Type B pancreatic cell (in vitro differentiated cells): ENCODE measurements around the gene AATK. TPM values are rescaled to one million over a fixed set of nuclear protein-coding genes. Genes with fewer than 3 reads are reported as not detected.
A peak's percentile ranks its signal among the peaks of the same experiment; 100 is the strongest.

Experiments
- DNase-seq: peaks from one replicate; pipeline ENCODE4 v3.0.0; 2021; ENCODE audit warnings: mixed read lengths; ENCODE audit not compliant: unreplicated experiment; ENCODE audit errors: extremely low spot score
- H3K27ac Mint-ChIP-seq: 2 replicates; pipeline ENCODE4 v1.8.0; 2021; ENCODE audit warnings: mild to moderate bottlenecking, mixed read lengths
- H3K27me3 Mint-ChIP-seq: 2 replicates; pipeline ENCODE4 v1.8.0; 2021; ENCODE audit warnings: mixed read lengths
- H3K36me3 Mint-ChIP-seq: 2 replicates; pipeline ENCODE4 v1.8.0; 2021; ENCODE audit warnings: mixed read lengths
- H3K4me1 Mint-ChIP-seq: one replicate; pipeline ENCODE4 v1.8.0; 2021; ENCODE audit warnings: mixed read lengths; ENCODE audit not compliant: unreplicated experiment
- H3K4me3 Mint-ChIP-seq: 2 replicates; pipeline ENCODE4 v1.8.0; 2021; ENCODE audit warnings: mild to moderate bottlenecking, mixed read lengths
- H3K9me3 Mint-ChIP-seq: 2 replicates; pipeline ENCODE4 v1.8.0; 2021; ENCODE audit warnings: mixed read lengths
- CTCF ChIP-seq: fragments of 200-600 bp; sonication (generic); conservative IDR thresholded peaks from 2 replicates; pipeline ENCODE4 v1.5.0; 2021; ENCODE audit warnings: antibody characterized with exemption, mild to moderate bottlenecking
- total RNA-seq: library from RNA; stranded (reverse); gene quantifications from 2 replicates; pipeline ENCODE4 v1.2.1, GENCODE V29; 2021; ENCODE audit warnings: low replicate concordance

The AATK gene
- total RNA-seq, 1 donor from 2014 or later: 6.4 TPM

- no peaks in the 10 kb centered on the region for H3K27me3 Mint-ChIP-seq
- TF ChIP-seq CTCF: no peak
- H3K4me1 Mint-ChIP-seq: peaks cover 8% of the 10 kb centered on the region
- DNase-seq: no peak
- H3K36me3 Mint-ChIP-seq: no peaks in the 10 kb centered on the region
- no peak overlapping the region for H3K4me3 Mint-ChIP-seq
- no peaks in the 10 kb centered on the region for H3K9me3 Mint-ChIP-seq
- no peak overlapping the region for H3K27ac Mint-ChIP-seq
These were observed 79.1 kb downstream of the AATK start for GRCh38 chr17:81086789-81087551.

GRCh38 chr17:81085420-81085911, 80.6 kb downstream of the AATK start:
- peaks cover 8% of the 10 kb centered on the region for H3K4me1 Mint-ChIP-seq
- no peaks in the 10 kb centered on the region for H3K9me3 Mint-ChIP-seq
- no peak for TF ChIP-seq CTCF
- H3K27ac Mint-ChIP-seq: no peak overlapping the region
- DNase-seq: no peak
- no peaks in the 10 kb centered on the region for H3K27me3 Mint-ChIP-seq
- no peak overlapping the region for H3K4me3 Mint-ChIP-seq
- H3K36me3 Mint-ChIP-seq: no peaks in the 10 kb centered on the region

- Mint-ChIP-seq H3K4me1 (peaks cover 8% of the 10 kb centered on the region), H3K4me3 (no peak overlapping the region), H3K27me3 (no peaks in the 10 kb centered on the region), H3K36me3 (no peaks in the 10 kb centered on the region), H3K9me3 (no peaks in the 10 kb centered on the region), H3K27ac (no peak overlapping the region)
- no peak for TF ChIP-seq CTCF
- DNase-seq: no peak
These were observed 81.2 kb downstream of the AATK start for GRCh38 chr17:81084680-81085419.

GRCh38 chr17:81083125-81083765, 82.8 kb downstream of the AATK start:
- Mint-ChIP-seq H3K4me1 (peaks cover 13% of the 10 kb centered on the region), H3K9me3 (no peaks in the 10 kb centered on the region), H3K27me3 (no peaks in the 10 kb centered on the region), H3K36me3 (no peaks in the 10 kb centered on the region), H3K27ac (peak overlapping the region; percentile 58), H3K4me3 (no peak overlapping the region)
- DNase-seq: no peak
- TF ChIP-seq CTCF: no peak

- Mint-ChIP-seq H3K36me3 (no peaks in the 10 kb centered on the region), H3K4me1 (peaks cover 13% of the 10 kb centered on the region), H3K27me3 (no peaks in the 10 kb centered on the region), H3K27ac (peak overlapping the region; percentile 58), H3K9me3 (no peaks in the 10 kb centered on the region), H3K4me3 (no peak overlapping the region)
- no peak for DNase-seq
- TF ChIP-seq CTCF: no peak
These were observed 83.6 kb downstream of the AATK start for GRCh38 chr17:81082177-81083073.
